HEK293 (cell line): ENCODE data around the gene CDK4.

Experiments
- ZBTB17 ChIP-seq: fragments of 450-650 bp; formaldehyde crosslinking; IDR thresholded peaks from 2 replicates; pipeline ENCODE4 v1.5.1; 2016; ENCODE audit warnings: missing biosample characterization, missing genetic modification characterization
- ZNF132 ChIP-seq: fragments of 450-650 bp; formaldehyde crosslinking; IDR thresholded peaks from 2 replicates; pipeline ENCODE4 v1.5.1; 2017; ENCODE audit warnings: missing biosample characterization, missing genetic modification characterization, borderline replicate concordance
- ZNF24 ChIP-seq: fragments of 450-650 bp; formaldehyde crosslinking; IDR thresholded peaks from 2 replicates; pipeline ENCODE4 v1.5.1; 2016; ENCODE audit warnings: missing biosample characterization, missing genetic modification characterization
- ZNF670 ChIP-seq: fragments of 450-650 bp; formaldehyde crosslinking; IDR thresholded peaks from 2 replicates; pipeline ENCODE4 v1.5.1; 2016; ENCODE audit warnings: missing biosample characterization, missing genetic modification characterization, low read depth
- TF ChIP-seq, protein P1 (sequence below): fragments of 450-650 bp; formaldehyde crosslinking; IDR thresholded peaks from 2 replicates; pipeline ENCODE4 v1.5.1; 2016; ENCODE audit warnings: missing biosample characterization, missing genetic modification characterization

DNA sequence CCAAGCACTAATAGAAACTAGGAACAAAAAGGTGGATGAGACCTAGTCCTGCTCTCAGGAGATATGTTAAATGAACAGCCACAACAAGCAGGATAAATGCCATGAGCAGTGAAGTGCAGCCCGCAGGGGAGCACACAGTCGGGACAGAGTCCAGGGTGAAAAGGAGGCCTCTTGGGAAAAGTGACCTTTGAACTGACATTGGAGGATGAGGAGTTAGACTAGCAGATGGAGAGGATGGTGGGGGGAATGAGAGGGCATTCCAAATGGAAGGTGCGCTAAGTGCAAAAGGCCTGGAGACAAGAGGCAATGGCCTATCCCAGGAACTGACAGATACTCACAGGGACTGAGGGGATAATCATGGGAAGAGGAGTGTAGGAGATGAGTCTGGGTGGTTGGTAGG, 53.7 kb downstream of the CDK4 start:
- TF ChIP-seq ZNF24 (tag by site-specific recombination) (no peak), ZNF670 (tag by site-specific recombination) (no peak), ZNF132 (tag by site-specific recombination) (no peak), ZBTB17 (tag by site-specific recombination) (no peak)
- TF ChIP-seq, protein P1, sequence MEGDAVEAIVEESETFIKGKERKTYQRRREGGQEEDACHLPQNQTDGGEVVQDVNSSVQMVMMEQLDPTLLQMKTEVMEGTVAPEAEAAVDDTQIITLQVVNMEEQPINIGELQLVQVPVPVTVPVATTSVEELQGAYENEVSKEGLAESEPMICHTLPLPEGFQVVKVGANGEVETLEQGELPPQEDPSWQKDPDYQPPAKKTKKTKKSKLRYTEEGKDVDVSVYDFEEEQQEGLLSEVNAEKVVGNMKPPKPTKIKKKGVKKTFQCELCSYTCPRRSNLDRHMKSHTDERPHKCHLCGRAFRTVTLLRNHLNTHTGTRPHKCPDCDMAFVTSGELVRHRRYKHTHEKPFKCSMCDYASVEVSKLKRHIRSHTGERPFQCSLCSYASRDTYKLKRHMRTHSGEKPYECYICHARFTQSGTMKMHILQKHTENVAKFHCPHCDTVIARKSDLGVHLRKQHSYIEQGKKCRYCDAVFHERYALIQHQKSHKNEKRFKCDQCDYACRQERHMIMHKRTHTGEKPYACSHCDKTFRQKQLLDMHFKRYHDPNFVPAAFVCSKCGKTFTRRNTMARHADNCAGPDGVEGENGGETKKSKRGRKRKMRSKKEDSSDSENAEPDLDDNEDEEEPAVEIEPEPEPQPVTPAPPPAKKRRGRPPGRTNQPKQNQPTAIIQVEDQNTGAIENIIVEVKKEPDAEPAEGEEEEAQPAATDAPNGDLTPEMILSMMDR (tag by site-specific recombination) = no peak
